Calu3 (cell line): ENCODE measurements around the gene VWF. TPM values are rescaled to one million over a fixed set of nuclear protein-coding genes. Genes with fewer than 3 reads are reported as not detected.

ENCODE experiments used
- BruUV-seq: library from RNA; stranded (reverse); fragments of 400-500 nt; replicated peaks from 2 replicates; lab custom pipeline; 2021; lab: Mats Ljungman, UMichigan
- CTCF ChIA-PET: fragments of 300-600 bp; sonication (Branson Sonifier 250); formaldehyde crosslinking; loops from one replicate; lab custom pipeline; 2022; ENCODE audit warnings: antibody characterized with exemption; lab: Charles Lee
- DNase-seq: peaks from one replicate; pipeline ENCODE4 v3.0.0; 2022
- H3K27ac Mint-ChIP-seq: one replicate; pipeline ENCODE4 v1.8.0; 2022; ENCODE audit warnings: mixed read lengths; ENCODE audit not compliant: unreplicated experiment
- H3K27me3 Mint-ChIP-seq: one replicate; pipeline ENCODE4 v1.8.0; 2022; ENCODE audit warnings: mixed read lengths; ENCODE audit not compliant: unreplicated experiment
- H3K36me3 Mint-ChIP-seq: one replicate; pipeline ENCODE4 v1.8.0; 2022; ENCODE audit warnings: mild to moderate bottlenecking, moderate library complexity, mixed read lengths; ENCODE audit not compliant: insufficient read depth, unreplicated experiment
- H3K4me1 Mint-ChIP-seq: one replicate; pipeline ENCODE4 v1.8.0; 2022; ENCODE audit warnings: mild to moderate bottlenecking, low read depth, mixed read lengths; ENCODE audit not compliant: unreplicated experiment
- H3K4me3 Mint-ChIP-seq: one replicate; pipeline ENCODE4 v1.8.0; 2022; ENCODE audit warnings: mild to moderate bottlenecking, low read depth, moderate library complexity, mixed read lengths; ENCODE audit not compliant: unreplicated experiment
- H3K9me3 Mint-ChIP-seq: one replicate; pipeline ENCODE4 v1.8.0; 2022; ENCODE audit warnings: low read depth, mixed read lengths; ENCODE audit not compliant: unreplicated experiment
- CTCF ChIP-seq: fragments of 200-600 bp; IDR thresholded peaks from one replicate; pipeline ENCODE4 v1.8.0; 2022; ENCODE audit warnings: antibody characterized with exemption; ENCODE audit not compliant: unreplicated experiment
- intact Hi-C: fragments of 100-400 bp; cut with micrococcal nuclease; formaldehyde crosslinking; loops from one replicate; pipeline ENCODE4 v1.10.0; 2022; ENCODE audit not compliant: unreplicated experiment
- total RNA-seq: library from RNA; stranded (reverse); gene quantifications from 2 replicates; pipeline ENCODE4 v1.2.3, GENCODE V29; 2022

VWF gene
- total RNA-seq, 1 experiment from 2014 or later = not detected

GRCh38 chr12:6052206-6052939 is 72.1 kb downstream of the VWF start:
- H3K27ac Mint-ChIP-seq = no peak overlapping the region
- CTCF ChIA-PET = interaction anchor here (0.5 to 1.2 kb wide), 2 partner anchors 56 to 1810 kb away, joined by 3 to 11 read pairs; no protein-coding TSS in a partner anchor
- H3K27me3 Mint-ChIP-seq = peaks cover 24% of the 10 kb centered on the region
- H3K4me3 Mint-ChIP-seq = no peak overlapping the region
- BruUV-seq = no TSS peak
- H3K9me3 Mint-ChIP-seq = no peaks in the 10 kb centered on the region
- H3K4me1 Mint-ChIP-seq = no peaks in the 10 kb centered on the region
- no peaks in the 10 kb centered on the region for H3K36me3 Mint-ChIP-seq
- no peak for TF ChIP-seq CTCF
- DNase-seq = no peak
- intact Hi-C loops = no loop called here

GRCh38 chr12:6049992-6050391 is 74.5 kb downstream of the VWF start:
- Mint-ChIP-seq H3K9me3 (no peaks in the 10 kb centered on the region), H3K27ac (no peak overlapping the region), H3K27me3 (peaks cover 48% of the 10 kb centered on the region), H3K36me3 (no peaks in the 10 kb centered on the region), H3K4me3 (no peak overlapping the region), H3K4me1 (no peaks in the 10 kb centered on the region)
- BruUV-seq = no TSS peak
- CTCF ChIA-PET = no interaction called here
- no peak for TF ChIP-seq CTCF
- intact Hi-C loops = no loop called here
- DNase-seq = no peak

GRCh38 chr12:6049587-6049986 is 74.9 kb downstream of the VWF start:
- no peaks in the 10 kb centered on the region for H3K36me3 Mint-ChIP-seq
- intact Hi-C loops = no loop called here
- no peak overlapping the region for H3K4me3 Mint-ChIP-seq
- no peak for DNase-seq
- TF ChIP-seq CTCF = no peak
- H3K4me1 Mint-ChIP-seq = peaks cover under 1% of the 10 kb centered on the region
- no peaks in the 10 kb centered on the region for H3K9me3 Mint-ChIP-seq
- no TSS peak for BruUV-seq
- no peak overlapping the region for H3K27ac Mint-ChIP-seq
- peaks cover 52% of the 10 kb centered on the region for H3K27me3 Mint-ChIP-seq
- CTCF ChIA-PET = no interaction called here

- no peak for TF ChIP-seq CTCF
- H3K27ac Mint-ChIP-seq = no peak overlapping the region
- peaks cover 72% of the 10 kb centered on the region for H3K27me3 Mint-ChIP-seq
- intact Hi-C loops = no loop called here
- H3K36me3 Mint-ChIP-seq = no peaks in the 10 kb centered on the region
- CTCF ChIA-PET = interaction anchor here (0.7 kb wide), 1 partner anchor 60 kb away, joined by 3 read pairs; no protein-coding TSS in a partner anchor
- H3K9me3 Mint-ChIP-seq = no peaks in the 10 kb centered on the region
- BruUV-seq = no TSS peak
- peaks cover 10% of the 10 kb centered on the region for H3K4me1 Mint-ChIP-seq
- no peak overlapping the region for H3K4me3 Mint-ChIP-seq
- DNase-seq = no peak
These were observed 76.9 kb downstream of the VWF start for GRCh38 chr12:6047249-6048237.
